Spleen (tissue), 7 donors: ENCODE data around the gene GLIPR1L2.

ENCODE experiments used
- CTCF ChIP-seq, 11 experiments: fragments of 200-600 bp in 7 of 11; fragments of 450-650 bp in 4 of 11; sonication (generic) in 4 of 11; IDR thresholded peaks in 8 of 11; conservative IDR thresholded peaks in 3 of 11; 1 replicate in 7 of 11; 2 replicates in 4 of 11; pipeline versions ENCODE4 v1.4.0 to v1.8.0; 2016 to 2021; ENCODE audit warnings: antibody characterized with exemption in 11 of 11, inconsistent platforms in 4 of 11, mild to moderate bottlenecking in 1 of 11
- POLR2A ChIP-seq, 3 donors: fragments of 450-650 bp; IDR thresholded peaks; one replicate each; pipeline ENCODE4 v1.5.1; 2017; ENCODE audit warnings: antibody characterized with exemption in 3 of 3, mild to moderate bottlenecking in 1 of 3
- POLR2AphosphoS5 ChIP-seq, 3 donors: sonication (generic); formaldehyde crosslinking; IDR thresholded peaks; one replicate each; pipeline ENCODE4 v1.5.1; 2017; ENCODE audit warnings: antibody characterized with exemption in 3 of 3
- donor health status: DM: no; HTN: no; CAD: no; lungs with moderate emphysema.
- donor health status: DM: no; HTN: no; CAD: no.
- donor health status: DM: no; HTN: no; CAD: no.

GRCh38 chr12:75447691-75448393 is 57.0 kb downstream of the GLIPR1L2 start:
- TF ChIP-seq CTCF (IDR thresholded peaks at IDR 0.05 in 8 of 11, conservative IDR thresholded peaks at IDR 0.05 in 3 of 11): no peak
- no peak for TF ChIP-seq POLR2A (IDR thresholded peaks at IDR 0.05)
- TF ChIP-seq POLR2AphosphoS5 (IDR thresholded peaks at IDR 0.05): no peak
